WTC11 (cell line): ENCODE data around the gene TAS2R41. TPM values are rescaled to one million over a fixed set of nuclear protein-coding genes. Genes with fewer than 3 reads are reported as not detected.

Source experiments
- ATAC-seq: fragments of 200-7000 bp; cut with Tn5 transposase; 2 replicates; pipeline ENCODE4 v1.10.0; 2021; ENCODE audit warnings: mild to moderate bottlenecking, moderate library complexity
- CTCF ChIA-PET: fragments of 300-600 bp; sonication (Branson Sonifier 250); formaldehyde crosslinking; loops from one replicate; lab custom pipeline; 2021; ENCODE audit warnings: antibody characterized with exemption; lab: Charles Lee
- POLR2A ChIA-PET: fragments of 350-600 bp; sonication (Branson Sonifier 250); formaldehyde crosslinking; loops from one replicate; lab custom pipeline; 2021; ENCODE audit warnings: antibody characterized with exemption; lab: Charles Lee
- DNase-seq: peaks from one replicate; pipeline ENCODE4 v3.0.0; 2021; ENCODE audit warnings: low spot score
- H3K27ac Mint-ChIP-seq: 2 replicates; pipeline ENCODE4 v1.8.0; 2021; ENCODE audit warnings: mixed read lengths
- H3K27me3 Mint-ChIP-seq: 2 replicates; pipeline ENCODE4 v1.8.0; 2021; ENCODE audit warnings: low read depth, mild to moderate bottlenecking, moderate library complexity, mixed read lengths
- H3K36me3 Mint-ChIP-seq: 2 replicates; pipeline ENCODE4 v1.8.0; 2021; ENCODE audit warnings: mixed read lengths
- H3K4me1 Mint-ChIP-seq: 2 replicates; pipeline ENCODE4 v1.8.0; 2022; ENCODE audit warnings: mixed read lengths
- H3K4me3 Mint-ChIP-seq: 2 replicates; pipeline ENCODE4 v1.8.0; 2021; ENCODE audit warnings: mild to moderate bottlenecking, moderate library complexity, mixed read lengths
- H3K9me3 Mint-ChIP-seq: 2 replicates; pipeline ENCODE4 v1.8.0; 2021; ENCODE audit warnings: mixed read lengths
- ELF4 ChIP-seq: sonication (generic); formaldehyde crosslinking; IDR thresholded peaks from 2 replicates; pipeline ENCODE4 v1.8.1; 2022; ENCODE audit warnings: low read depth, mild to moderate bottlenecking, moderate library complexity, missing genetic modification reagents
- FOXK1 ChIP-seq: sonication (generic); formaldehyde crosslinking; IDR thresholded peaks from 2 replicates; pipeline ENCODE4 v1.8.0; 2022; ENCODE audit warnings: mild to moderate bottlenecking, moderate library complexity, missing genetic modification reagents
- IRF2 ChIP-seq: sonication (generic); formaldehyde crosslinking; IDR thresholded peaks from 2 replicates; pipeline ENCODE4 v1.8.0; 2022; ENCODE audit warnings: low read depth, missing genetic modification reagents, borderline replicate concordance
- MXD4 ChIP-seq: fragments of 250-450 bp; sonication (Bioruptor Pico); IDR thresholded peaks from 2 replicates; pipeline ENCODE4 v1.8.0; 2021; ENCODE audit warnings: mild to moderate bottlenecking, moderate library complexity, borderline replicate concordance
- MYBL2 ChIP-seq: sonication (generic); formaldehyde crosslinking; IDR thresholded peaks from 2 replicates; pipeline ENCODE4 v1.8.1; 2023; ENCODE audit warnings: mild to moderate bottlenecking, moderate library complexity, missing genetic modification reagents
- NFATC4 ChIP-seq: fragments of 250-450 bp; sonication (Bioruptor Pico); IDR thresholded peaks from 2 replicates; pipeline ENCODE4 v1.9.0; 2021; ENCODE audit warnings: mild to moderate bottlenecking
- NFYB ChIP-seq: sonication (generic); formaldehyde crosslinking; conservative IDR thresholded peaks from 2 replicates; pipeline ENCODE4 v1.8.0; 2022; ENCODE audit warnings: low read depth, missing genetic modification reagents
- NR1H2 ChIP-seq: sonication (generic); formaldehyde crosslinking; IDR thresholded peaks from 2 replicates; pipeline ENCODE4 v1.9.0; 2021; ENCODE audit warnings: mild to moderate bottlenecking, moderate library complexity, missing genetic modification reagents
- NR3C1 ChIP-seq: sonication (generic); formaldehyde crosslinking; conservative IDR thresholded peaks from 2 replicates; pipeline ENCODE4 v1.8.1; 2023; ENCODE audit warnings: low read depth, mild to moderate bottlenecking, missing genetic modification reagents
- RORB ChIP-seq: fragments of 250-450 bp; sonication (Bioruptor Pico); IDR thresholded peaks from 2 replicates; pipeline ENCODE4 v1.9.0; 2021; ENCODE audit warnings: mild to moderate bottlenecking
- TEAD4 ChIP-seq: sonication (generic); formaldehyde crosslinking; IDR thresholded peaks from 2 replicates; pipeline ENCODE4 v1.8.0; 2022; ENCODE audit warnings: mild to moderate bottlenecking, missing genetic modification reagents
- ZNF138 ChIP-seq: sonication (generic); formaldehyde crosslinking; conservative IDR thresholded peaks from 2 replicates; pipeline ENCODE4 v1.8.1; 2022; ENCODE audit warnings: mild to moderate bottlenecking, moderate library complexity, missing genetic modification reagents
- ZNF396 ChIP-seq: fragments of 250-450 bp; sonication (Bioruptor Pico); IDR thresholded peaks from 2 replicates; pipeline ENCODE4 v1.8.0; 2021; ENCODE audit warnings: mild to moderate bottlenecking, moderate library complexity, borderline replicate concordance
- total RNA-seq: library from RNA; stranded (reverse); gene quantifications from 3 replicates; pipeline ENCODE4 v1.2.3, GENCODE V29; 2021
- TF ChIP-seq, protein P1 (sequence below): sonication (generic); formaldehyde crosslinking; IDR thresholded peaks from 2 replicates; pipeline ENCODE4 v1.8.0; 2023; ENCODE audit warnings: mild to moderate bottlenecking, missing genetic modification reagents
- TF ChIP-seq, protein P2 (sequence below): sonication (generic); formaldehyde crosslinking; IDR thresholded peaks from 2 replicates; pipeline ENCODE4 v1.8.0; 2023; ENCODE audit warnings: missing genetic modification reagents, mild to moderate bottlenecking, borderline replicate concordance
- TF ChIP-seq, protein P3 (sequence below): sonication (generic); formaldehyde crosslinking; conservative IDR thresholded peaks from 2 replicates; pipeline ENCODE4 v1.8.1; 2022; ENCODE audit warnings: mild to moderate bottlenecking, missing genetic modification reagents
- TF ChIP-seq, protein P4 (sequence below): sonication (generic); formaldehyde crosslinking; IDR thresholded peaks from 2 replicates; pipeline ENCODE4 v1.8.1; 2022; ENCODE audit warnings: low read depth, mild to moderate bottlenecking, moderate library complexity, missing genetic modification reagents, borderline replicate concordance
- TF ChIP-seq, protein P5 (sequence below): sonication (generic); formaldehyde crosslinking; IDR thresholded peaks from 2 replicates; pipeline ENCODE4 v1.8.1; 2022; ENCODE audit warnings: mild to moderate bottlenecking, missing genetic modification reagents, moderate library complexity, borderline replicate concordance
- TF ChIP-seq, protein P6 (sequence below): sonication (generic); formaldehyde crosslinking; IDR thresholded peaks from 2 replicates; pipeline ENCODE4 v1.8.1; 2023; ENCODE audit warnings: mild to moderate bottlenecking, moderate library complexity, missing genetic modification reagents
- TF ChIP-seq, protein P7 (sequence below): fragments of 250-450 bp; sonication (Bioruptor Pico); IDR thresholded peaks from 2 replicates; pipeline ENCODE4 v2.1.2; 2022; ENCODE audit warnings: mild to moderate bottlenecking, moderate library complexity

TAS2R41 gene
- total RNA-seq, 1 experiment from 2014 or later, result 0.31 TPM

DNA sequence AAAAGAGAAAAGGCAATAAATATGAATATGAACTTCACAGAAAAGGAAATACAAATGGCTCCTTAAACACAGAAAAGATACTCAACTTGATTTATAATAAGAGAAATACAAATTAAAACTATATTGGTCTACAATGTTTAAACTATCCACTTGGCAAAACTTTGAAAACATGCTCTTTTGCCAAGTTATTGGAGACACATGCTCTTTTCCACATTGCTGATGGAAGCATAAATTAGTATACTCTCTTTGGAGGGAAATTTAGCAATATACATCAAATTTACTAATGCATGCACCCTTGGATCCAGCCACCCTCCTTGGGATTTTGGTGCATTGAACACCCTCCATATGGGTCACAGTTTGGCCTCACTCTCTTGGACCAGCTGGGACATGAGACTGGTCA is 26.6 kb upstream of the TAS2R41 start:
- no peak overlapping the region for H3K4me3 Mint-ChIP-seq
- DNase-seq (no peak), ATAC-seq (no peak)
- ChIA-PET POLR2A (no interaction called here), CTCF (interaction anchor here (0.5 kb wide), 1 partner anchor 71 kb away, joined by 3 read pairs; no protein-coding TSS in a partner anchor)
- no peaks in the 10 kb centered on the region; the same call in 1 of the 2 replicates for H3K27me3 Mint-ChIP-seq
- H3K27ac Mint-ChIP-seq, result no peak overlapping the region
- H3K9me3 Mint-ChIP-seq, result no peaks in the 10 kb centered on the region
- no peak for TF ChIP-seq TEAD4 (CRISPR knock-in tag)
- no peak for TF ChIP-seq MYBL2
- TF ChIP-seq, protein P1, sequence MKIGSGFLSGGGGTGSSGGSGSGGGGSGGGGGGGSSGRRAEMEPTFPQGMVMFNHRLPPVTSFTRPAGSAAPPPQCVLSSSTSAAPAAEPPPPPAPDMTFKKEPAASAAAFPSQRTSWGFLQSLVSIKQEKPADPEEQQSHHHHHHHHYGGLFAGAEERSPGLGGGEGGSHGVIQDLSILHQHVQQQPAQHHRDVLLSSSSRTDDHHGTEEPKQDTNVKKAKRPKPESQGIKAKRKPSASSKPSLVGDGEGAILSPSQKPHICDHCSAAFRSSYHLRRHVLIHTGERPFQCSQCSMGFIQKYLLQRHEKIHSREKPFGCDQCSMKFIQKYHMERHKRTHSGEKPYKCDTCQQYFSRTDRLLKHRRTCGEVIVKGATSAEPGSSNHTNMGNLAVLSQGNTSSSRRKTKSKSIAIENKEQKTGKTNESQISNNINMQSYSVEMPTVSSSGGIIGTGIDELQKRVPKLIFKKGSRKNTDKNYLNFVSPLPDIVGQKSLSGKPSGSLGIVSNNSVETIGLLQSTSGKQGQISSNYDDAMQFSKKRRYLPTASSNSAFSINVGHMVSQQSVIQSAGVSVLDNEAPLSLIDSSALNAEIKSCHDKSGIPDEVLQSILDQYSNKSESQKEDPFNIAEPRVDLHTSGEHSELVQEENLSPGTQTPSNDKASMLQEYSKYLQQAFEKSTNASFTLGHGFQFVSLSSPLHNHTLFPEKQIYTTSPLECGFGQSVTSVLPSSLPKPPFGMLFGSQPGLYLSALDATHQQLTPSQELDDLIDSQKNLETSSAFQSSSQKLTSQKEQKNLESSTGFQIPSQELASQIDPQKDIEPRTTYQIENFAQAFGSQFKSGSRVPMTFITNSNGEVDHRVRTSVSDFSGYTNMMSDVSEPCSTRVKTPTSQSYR, result no peak
- no peak for TF ChIP-seq ZNF138 (CRISPR knock-in tag)
- TF ChIP-seq NR3C1, result no peak
- TF ChIP-seq, protein P2, sequence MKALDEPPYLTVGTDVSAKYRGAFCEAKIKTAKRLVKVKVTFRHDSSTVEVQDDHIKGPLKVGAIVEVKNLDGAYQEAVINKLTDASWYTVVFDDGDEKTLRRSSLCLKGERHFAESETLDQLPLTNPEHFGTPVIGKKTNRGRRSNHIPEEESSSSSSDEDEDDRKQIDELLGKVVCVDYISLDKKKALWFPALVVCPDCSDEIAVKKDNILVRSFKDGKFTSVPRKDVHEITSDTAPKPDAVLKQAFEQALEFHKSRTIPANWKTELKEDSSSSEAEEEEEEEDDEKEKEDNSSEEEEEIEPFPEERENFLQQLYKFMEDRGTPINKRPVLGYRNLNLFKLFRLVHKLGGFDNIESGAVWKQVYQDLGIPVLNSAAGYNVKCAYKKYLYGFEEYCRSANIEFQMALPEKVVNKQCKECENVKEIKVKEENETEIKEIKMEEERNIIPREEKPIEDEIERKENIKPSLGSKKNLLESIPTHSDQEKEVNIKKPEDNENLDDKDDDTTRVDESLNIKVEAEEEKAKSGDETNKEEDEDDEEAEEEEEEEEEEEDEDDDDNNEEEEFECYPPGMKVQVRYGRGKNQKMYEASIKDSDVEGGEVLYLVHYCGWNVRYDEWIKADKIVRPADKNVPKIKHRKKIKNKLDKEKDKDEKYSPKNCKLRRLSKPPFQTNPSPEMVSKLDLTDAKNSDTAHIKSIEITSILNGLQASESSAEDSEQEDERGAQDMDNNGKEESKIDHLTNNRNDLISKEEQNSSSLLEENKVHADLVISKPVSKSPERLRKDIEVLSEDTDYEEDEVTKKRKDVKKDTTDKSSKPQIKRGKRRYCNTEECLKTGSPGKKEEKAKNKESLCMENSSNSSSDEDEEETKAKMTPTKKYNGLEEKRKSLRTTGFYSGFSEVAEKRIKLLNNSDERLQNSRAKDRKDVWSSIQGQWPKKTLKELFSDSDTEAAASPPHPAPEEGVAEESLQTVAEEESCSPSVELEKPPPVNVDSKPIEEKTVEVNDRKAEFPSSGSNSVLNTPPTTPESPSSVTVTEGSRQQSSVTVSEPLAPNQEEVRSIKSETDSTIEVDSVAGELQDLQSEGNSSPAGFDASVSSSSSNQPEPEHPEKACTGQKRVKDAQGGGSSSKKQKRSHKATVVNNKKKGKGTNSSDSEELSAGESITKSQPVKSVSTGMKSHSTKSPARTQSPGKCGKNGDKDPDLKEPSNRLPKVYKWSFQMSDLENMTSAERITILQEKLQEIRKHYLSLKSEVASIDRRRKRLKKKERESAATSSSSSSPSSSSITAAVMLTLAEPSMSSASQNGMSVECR (CRISPR knock-in tag), result no peak
- peaks cover 5% of the 10 kb centered on the region for H3K4me1 Mint-ChIP-seq
- H3K36me3 Mint-ChIP-seq, result no peaks in the 10 kb centered on the region

DNA sequence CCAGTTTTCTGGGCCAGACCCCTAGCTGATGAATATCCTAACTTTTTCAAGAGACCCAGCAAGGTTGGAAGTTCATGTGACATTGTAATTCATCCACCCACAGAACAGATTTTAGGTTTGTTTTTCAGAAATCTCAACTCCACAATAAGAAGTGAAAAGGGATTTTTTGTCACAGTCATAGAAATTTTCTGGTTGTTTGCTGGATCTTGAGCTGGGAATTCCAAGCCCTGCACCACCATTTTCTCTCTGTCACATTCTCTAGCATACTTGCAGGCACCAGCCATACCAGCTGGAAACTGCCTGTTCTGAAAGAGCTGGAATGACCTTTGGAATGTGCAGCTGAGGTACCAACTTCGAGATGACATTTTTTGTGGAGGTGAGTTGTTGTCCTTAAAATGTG is 25.9 kb upstream of the TAS2R41 start:
- Mint-ChIP-seq H3K36me3 (no peaks in the 10 kb centered on the region), H3K9me3 (no peaks in the 10 kb centered on the region), H3K27me3 (no peaks in the 10 kb centered on the region; the same call in 1 of the 2 replicates), H3K4me1 (peaks cover 5% of the 10 kb centered on the region), H3K27ac (no peak overlapping the region), H3K4me3 (no peak overlapping the region)
- no peak for DNase-seq
- ChIA-PET CTCF (no interaction called here), POLR2A (no interaction called here)
- TF ChIP-seq, protein P3, sequence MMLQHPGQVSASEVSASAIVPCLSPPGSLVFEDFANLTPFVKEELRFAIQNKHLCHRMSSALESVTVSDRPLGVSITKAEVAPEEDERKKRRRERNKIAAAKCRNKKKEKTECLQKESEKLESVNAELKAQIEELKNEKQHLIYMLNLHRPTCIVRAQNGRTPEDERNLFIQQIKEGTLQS (CRISPR knock-in tag), result no peak
- TF ChIP-seq NFATC4 (CRISPR knock-in tag) (no peak), RORB (CRISPR knock-in tag) (no peak), IRF2 (CRISPR knock-in tag) (no peak), NR1H2 (CRISPR knock-in tag) (no peak)
- ATAC-seq, result no peak

DNA sequence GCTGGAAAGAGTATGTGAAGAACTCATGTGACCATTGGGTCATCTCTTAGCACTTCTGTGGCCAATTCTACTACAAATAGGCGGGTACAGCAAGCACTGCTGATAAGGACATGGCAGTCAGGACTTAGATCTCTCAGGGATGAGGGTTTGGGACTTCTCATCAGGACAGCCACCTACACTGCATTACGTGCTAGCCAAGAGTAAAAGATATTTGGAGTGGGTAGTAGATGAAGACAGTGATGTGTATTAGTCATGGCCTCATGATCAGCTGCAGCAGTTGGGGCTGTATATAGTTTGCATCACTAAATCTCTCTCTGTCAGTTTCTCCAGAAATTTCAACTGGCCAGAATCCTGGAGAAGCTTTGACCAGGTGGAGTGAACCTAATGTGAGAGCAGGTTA is 25.2 kb upstream of the TAS2R41 start:
- Mint-ChIP-seq H3K4me3 (no peak overlapping the region), H3K9me3 (no peaks in the 10 kb centered on the region), H3K4me1 (peaks cover 5% of the 10 kb centered on the region), H3K27me3 (no peaks in the 10 kb centered on the region; the same call in 1 of the 2 replicates), H3K27ac (no peak overlapping the region), H3K36me3 (no peaks in the 10 kb centered on the region)
- DNase-seq, result no peak
- POLR2A ChIA-PET, result no interaction called here
- no peak for ATAC-seq
- CTCF ChIA-PET, result no interaction called here
- TF ChIP-seq, protein P4, sequence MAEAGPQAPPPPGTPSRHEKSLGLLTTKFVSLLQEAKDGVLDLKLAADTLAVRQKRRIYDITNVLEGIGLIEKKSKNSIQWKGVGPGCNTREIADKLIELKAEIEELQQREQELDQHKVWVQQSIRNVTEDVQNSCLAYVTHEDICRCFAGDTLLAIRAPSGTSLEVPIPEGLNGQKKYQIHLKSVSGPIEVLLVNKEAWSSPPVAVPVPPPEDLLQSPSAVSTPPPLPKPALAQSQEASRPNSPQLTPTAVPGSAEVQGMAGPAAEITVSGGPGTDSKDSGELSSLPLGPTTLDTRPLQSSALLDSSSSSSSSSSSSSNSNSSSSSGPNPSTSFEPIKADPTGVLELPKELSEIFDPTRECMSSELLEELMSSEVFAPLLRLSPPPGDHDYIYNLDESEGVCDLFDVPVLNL (CRISPR knock-in tag), result no peak
- TF ChIP-seq NFYB (CRISPR knock-in tag) (no peak), TEAD4 (CRISPR knock-in tag) (no peak), ZNF396 (CRISPR knock-in tag) (no peak), FOXK1 (CRISPR knock-in tag) (no peak), MXD4 (no peak), ELF4 (CRISPR knock-in tag) (no peak)
- TF ChIP-seq, protein P5, sequence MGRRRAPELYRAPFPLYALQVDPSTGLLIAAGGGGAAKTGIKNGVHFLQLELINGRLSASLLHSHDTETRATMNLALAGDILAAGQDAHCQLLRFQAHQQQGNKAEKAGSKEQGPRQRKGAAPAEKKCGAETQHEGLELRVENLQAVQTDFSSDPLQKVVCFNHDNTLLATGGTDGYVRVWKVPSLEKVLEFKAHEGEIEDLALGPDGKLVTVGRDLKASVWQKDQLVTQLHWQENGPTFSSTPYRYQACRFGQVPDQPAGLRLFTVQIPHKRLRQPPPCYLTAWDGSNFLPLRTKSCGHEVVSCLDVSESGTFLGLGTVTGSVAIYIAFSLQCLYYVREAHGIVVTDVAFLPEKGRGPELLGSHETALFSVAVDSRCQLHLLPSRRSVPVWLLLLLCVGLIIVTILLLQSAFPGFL, result no peak
- TF ChIP-seq, protein P6, sequence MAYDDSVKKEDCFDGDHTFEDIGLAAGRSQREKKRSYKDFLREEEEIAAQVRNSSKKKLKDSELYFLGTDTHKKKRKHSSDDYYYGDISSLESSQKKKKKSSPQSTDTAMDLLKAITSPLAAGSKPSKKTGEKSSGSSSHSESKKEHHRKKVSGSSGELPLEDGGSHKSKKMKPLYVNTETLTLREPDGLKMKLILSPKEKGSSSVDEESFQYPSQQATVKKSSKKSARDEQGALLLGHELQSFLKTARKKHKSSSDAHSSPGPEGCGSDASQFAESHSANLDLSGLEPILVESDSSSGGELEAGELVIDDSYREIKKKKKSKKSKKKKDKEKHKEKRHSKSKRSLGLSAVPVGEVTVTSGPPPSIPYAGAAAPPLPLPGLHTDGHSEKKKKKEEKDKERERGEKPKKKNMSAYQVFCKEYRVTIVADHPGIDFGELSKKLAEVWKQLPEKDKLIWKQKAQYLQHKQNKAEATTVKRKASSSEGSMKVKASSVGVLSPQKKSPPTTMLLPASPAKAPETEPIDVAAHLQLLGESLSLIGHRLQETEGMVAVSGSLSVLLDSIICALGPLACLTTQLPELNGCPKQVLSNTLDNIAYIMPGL (CRISPR knock-in tag), result no peak
- TF ChIP-seq, protein P7, sequence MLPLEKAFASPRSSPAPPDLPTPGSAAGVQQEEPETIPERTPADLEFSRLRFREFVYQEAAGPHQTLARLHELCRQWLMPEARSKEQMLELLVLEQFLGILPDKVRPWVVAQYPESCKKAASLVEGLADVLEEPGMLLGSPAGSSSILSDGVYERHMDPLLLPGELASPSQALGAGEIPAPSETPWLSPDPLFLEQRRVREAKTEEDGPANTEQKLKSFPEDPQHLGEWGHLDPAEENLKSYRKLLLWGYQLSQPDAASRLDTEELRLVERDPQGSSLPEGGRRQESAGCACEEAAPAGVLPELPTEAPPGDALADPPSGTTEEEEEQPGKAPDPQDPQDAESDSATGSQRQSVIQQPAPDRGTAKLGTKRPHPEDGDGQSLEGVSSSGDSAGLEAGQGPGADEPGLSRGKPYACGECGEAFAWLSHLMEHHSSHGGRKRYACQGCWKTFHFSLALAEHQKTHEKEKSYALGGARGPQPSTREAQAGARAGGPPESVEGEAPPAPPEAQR (CRISPR knock-in tag), result no peak
